HAP-1 (cell line): ENCODE results near the gene ARMC6.

ENCODE experiments used
- DNase-seq, 2 experiments: peaks; one replicate each; pipeline ENCODE4 v3.0.0-alpha.2; 2016 to 2020; ENCODE audit warnings: low spot score in 2 of 2
- H3K27me3 ChIP-seq: fragments of 250-450 bp; sonication (Bioruptor Pico); 2 replicates; pipeline ENCODE4 v1.5.1; 2020; ENCODE audit warnings: low read depth, mild to moderate bottlenecking, moderate library complexity
- H3K36me3 ChIP-seq: fragments of 250-450 bp; sonication (Bioruptor Pico); replicated peaks from 2 replicates; pipeline ENCODE4 v1.5.1; 2020; ENCODE audit warnings: mild to moderate bottlenecking
- H3K4me1 ChIP-seq: fragments of 250-450 bp; sonication (Bioruptor Pico); 2 replicates; pipeline ENCODE4 v1.5.1; 2020; ENCODE audit warnings: mild to moderate bottlenecking
- H3K4me3 ChIP-seq: fragments of 250-450 bp; sonication (Bioruptor Pico); 2 replicates; pipeline ENCODE4 v1.5.1; 2020; ENCODE audit warnings: mild to moderate bottlenecking, moderate library complexity
- H3K9me3 ChIP-seq: fragments of 250-450 bp; sonication (Bioruptor Pico); 2 replicates; pipeline ENCODE4 v1.5.1; 2020; ENCODE audit warnings: mild to moderate bottlenecking, moderate library complexity
- in situ Hi-C: fragments of 300-500 bp; cut with MboI; formaldehyde crosslinking; loops from 3 replicates; pipeline ENCODE4 v1.14.3; 2020; ENCODE audit warnings: low sequenced_read_pairs, inconsistent platforms, mixed read lengths

Gene ARMC6

DNA sequence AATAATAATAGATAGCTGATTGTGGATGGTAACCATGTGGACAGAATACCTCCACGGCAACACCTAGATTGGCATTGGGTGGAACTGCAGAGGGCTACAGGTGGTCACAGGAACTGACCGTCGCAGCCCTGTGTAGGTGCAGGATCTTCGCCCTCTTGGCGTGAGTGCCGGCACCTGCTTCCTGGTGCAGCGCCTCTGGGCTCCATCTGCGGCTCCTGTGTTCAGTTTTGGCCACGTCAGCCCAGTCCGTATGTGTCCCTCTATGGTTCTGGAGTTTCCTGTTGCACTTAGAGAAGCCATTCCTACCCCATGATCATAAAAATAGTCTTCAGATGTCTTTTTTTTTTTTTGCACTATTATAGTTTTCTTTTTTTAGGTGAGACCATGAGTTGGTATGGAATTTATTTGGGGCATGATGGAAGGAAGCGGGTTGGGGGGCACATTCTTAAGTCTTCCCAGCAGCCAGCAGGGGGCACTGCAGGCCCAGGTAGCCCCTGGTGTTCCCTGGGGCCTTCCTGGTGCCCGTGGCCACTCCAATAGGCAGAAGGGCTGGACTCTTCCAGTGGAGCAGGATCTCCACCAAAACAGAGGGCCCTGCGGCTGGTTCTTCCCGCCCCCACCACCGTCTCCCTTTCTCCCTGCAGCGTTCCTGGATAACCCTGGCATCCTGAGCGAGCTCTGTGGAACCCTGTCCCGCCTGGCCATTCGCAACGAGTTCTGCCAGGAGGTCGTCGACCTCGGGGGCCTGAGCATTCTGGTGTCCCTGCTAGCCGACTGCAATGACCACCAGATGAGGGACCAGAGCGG lies 20.3 kb downstream of the ARMC6 start:
- in situ Hi-C loops: no loop called here
- peak in 1 of 2 experiments; percentile 75 for DNase-seq
- Histone ChIP-seq H3K36me3 (peaks cover 86% of the 10 kb centered on the region), H3K4me3 (no peak overlapping the region), H3K27me3 (no peaks in the 10 kb centered on the region), H3K9me3 (no peaks in the 10 kb centered on the region), H3K4me1 (no peaks in the 10 kb centered on the region)

DNA sequence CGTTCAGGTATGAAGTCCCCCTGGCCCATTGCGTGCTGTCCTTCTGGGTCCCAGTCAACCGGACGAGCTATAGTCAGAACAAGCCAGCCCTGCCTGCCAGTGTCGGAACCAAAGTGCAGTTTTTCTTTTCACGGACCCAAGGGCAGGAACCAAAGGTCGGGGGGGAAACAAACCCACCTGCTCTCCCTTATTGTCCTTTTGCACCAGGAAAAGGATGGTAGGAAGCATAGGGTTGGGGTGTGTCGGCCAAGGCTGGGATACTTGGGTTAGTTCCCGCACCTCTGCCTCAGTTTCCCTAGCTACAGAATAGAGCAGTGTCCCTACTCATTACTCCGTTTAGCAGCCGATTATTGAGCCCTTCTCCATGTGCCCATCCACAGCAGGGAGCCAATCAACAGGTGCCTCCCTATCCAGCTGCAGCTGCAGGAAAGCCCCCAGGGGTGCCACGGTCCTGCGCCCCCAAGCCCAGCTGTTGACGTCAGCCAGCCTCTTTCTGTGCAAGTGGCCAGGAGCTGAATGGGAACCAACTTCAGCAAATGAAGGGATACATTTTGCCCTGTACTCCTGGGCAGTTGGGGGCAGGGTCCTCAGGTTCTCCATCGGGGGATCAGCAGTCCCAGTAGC lies 21.0 kb downstream of the ARMC6 start:
- in situ Hi-C loops: no loop called here

DNA sequence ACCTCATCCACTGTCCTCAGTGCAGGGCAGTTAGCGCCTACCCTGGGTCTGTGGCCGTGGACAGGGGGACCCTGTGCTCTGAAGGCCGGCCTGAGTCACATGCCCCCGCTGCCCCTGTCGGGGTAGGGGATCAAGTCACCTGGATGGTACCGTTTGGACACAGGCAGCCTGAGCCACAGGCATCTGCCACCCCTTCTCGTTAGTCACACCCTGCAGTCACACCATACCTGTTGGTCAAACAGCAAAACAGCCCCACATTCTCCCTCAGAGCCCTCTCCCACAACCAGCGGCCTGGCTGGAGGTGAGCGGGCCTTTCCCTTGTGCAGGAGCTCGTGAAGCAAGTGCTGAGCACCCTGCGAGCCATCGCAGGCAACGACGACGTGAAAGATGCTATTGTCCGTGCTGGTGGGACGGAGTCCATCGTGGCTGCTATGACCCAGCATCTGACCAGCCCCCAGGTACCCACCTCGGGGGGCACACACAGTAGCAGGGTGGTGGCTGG lies 21.6 kb downstream of the ARMC6 start:
- DNase-seq: no peak
- no peaks in the 10 kb centered on the region for H3K27me3 ChIP-seq
- no peaks in the 10 kb centered on the region for H3K4me1 ChIP-seq
- no peaks in the 10 kb centered on the region for H3K9me3 ChIP-seq
- H3K4me3 ChIP-seq: no peak overlapping the region
- in situ Hi-C loops: loop anchor here (5.0 kb wide), 1 partner anchor 87 kb away; no protein-coding TSS in a partner anchor
- H3K36me3 ChIP-seq: peaks cover 76% of the 10 kb centered on the region

More for the DNA sequence above, 21.0 kb downstream of the ARMC6 start:
- Histone ChIP-seq H3K4me3 (no peak overlapping the region), H3K27me3 (no peaks in the 10 kb centered on the region), H3K36me3 (peaks cover 81% of the 10 kb centered on the region), H3K4me1 (no peaks in the 10 kb centered on the region), H3K9me3 (no peaks in the 10 kb centered on the region)
- DNase-seq: no peak

- H3K36me3 ChIP-seq: peaks cover 69% of the 10 kb centered on the region
- H3K9me3 ChIP-seq: no peaks in the 10 kb centered on the region
- no peaks in the 10 kb centered on the region for H3K4me1 ChIP-seq
- no peak for DNase-seq
- H3K4me3 ChIP-seq: no peak overlapping the region
- in situ Hi-C loops: loop anchor here (5.0 kb wide), 1 partner anchor 87 kb away; no protein-coding TSS in a partner anchor
- H3K27me3 ChIP-seq: no peaks in the 10 kb centered on the region
These were observed 22.3 kb downstream of the ARMC6 start for GRCh38 chr19:19055701-19056100.

DNA sequence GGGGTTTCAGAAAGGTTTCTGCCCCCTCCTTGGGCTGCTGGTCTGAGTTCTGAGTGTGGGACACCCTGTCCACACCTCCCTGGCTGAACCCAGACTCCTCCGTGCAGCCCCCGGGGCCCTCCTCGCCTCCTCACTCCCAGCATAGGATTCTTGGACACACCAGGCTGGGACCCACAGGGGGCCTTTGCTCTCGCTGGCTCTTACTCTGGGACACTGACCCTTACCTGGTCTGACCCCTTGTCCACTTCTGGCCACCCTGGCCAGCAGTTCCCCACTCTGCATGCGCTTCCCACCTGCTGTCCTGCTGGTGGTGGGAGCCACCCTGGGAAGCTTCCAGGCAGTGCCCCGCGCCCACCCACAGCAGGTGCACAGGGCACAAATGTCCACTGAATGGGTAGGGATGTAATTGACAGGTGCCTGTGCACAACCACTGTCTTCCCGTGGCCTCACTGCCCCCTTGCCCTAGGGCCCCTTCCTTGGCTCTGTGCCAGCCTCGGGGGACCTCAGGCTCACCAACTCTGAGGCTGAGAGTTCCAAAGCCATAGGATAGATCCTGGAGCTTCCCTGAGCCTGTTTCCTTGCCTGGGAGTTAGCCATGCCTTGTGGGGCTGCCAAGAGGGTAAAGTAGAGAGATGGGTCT lies 23.4 kb downstream of the ARMC6 start:
- Histone ChIP-seq H3K9me3 (no peaks in the 10 kb centered on the region), H3K4me1 (no peaks in the 10 kb centered on the region), H3K27me3 (no peaks in the 10 kb centered on the region), H3K4me3 (no peak overlapping the region), H3K36me3 (peaks cover 60% of the 10 kb centered on the region)
- no peak for DNase-seq
- in situ Hi-C loops: loop anchor here (5.0 kb wide), 1 partner anchor 86 kb away; no protein-coding TSS in a partner anchor

GRCh38 chr19:19057317-19057716 lies 23.9 kb downstream of the ARMC6 start:
- Histone ChIP-seq H3K4me3 (no peak overlapping the region), H3K9me3 (no peaks in the 10 kb centered on the region), H3K4me1 (no peaks in the 10 kb centered on the region), H3K27me3 (no peaks in the 10 kb centered on the region), H3K36me3 (peaks cover 55% of the 10 kb centered on the region)
- DNase-seq: no peak
- in situ Hi-C loops: loop anchor here (5.0 kb wide), 1 partner anchor 85 kb away; no protein-coding TSS in a partner anchor

DNA sequence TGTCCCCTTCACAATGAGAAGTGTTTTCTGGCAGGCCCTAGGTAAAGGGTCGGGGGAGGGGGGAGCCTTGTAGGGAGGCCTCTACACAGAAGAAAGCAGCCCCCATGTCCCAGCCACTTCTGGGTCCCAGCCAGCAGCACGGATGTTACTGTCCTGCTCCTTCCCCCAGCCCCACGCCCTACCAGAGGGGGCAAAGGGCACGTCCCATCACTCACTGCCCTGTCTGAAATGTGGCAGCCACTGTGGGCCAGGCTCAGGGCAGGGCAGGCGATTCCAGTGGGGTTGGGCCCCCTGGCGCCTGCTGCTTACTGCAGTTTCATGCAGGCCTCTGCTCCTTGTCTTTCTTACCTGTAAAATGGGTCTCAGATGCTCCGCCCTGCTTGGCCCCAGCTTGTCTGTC lies 24.3 kb downstream of the ARMC6 start:
- no peak for DNase-seq
- Histone ChIP-seq H3K27me3 (no peaks in the 10 kb centered on the region), H3K9me3 (no peaks in the 10 kb centered on the region), H3K4me3 (no peak overlapping the region), H3K4me1 (peaks cover 2% of the 10 kb centered on the region), H3K36me3 (peaks cover 55% of the 10 kb centered on the region)
- in situ Hi-C loops: loop anchor here (5.0 kb wide), 1 partner anchor 85 kb away; no protein-coding TSS in a partner anchor

GRCh38 chr19:19059018-19059836 lies 25.8 kb downstream of the ARMC6 start:
- Histone ChIP-seq H3K36me3 (peaks cover 42% of the 10 kb centered on the region), H3K27me3 (no peaks in the 10 kb centered on the region), H3K4me1 (peaks cover 7% of the 10 kb centered on the region), H3K9me3 (no peaks in the 10 kb centered on the region), H3K4me3 (no peak overlapping the region)
- DNase-seq: no peak
- in situ Hi-C loops: loop anchor here (5.0 kb wide), 1 partner anchor 83 kb away; no protein-coding TSS in a partner anchor

DNA sequence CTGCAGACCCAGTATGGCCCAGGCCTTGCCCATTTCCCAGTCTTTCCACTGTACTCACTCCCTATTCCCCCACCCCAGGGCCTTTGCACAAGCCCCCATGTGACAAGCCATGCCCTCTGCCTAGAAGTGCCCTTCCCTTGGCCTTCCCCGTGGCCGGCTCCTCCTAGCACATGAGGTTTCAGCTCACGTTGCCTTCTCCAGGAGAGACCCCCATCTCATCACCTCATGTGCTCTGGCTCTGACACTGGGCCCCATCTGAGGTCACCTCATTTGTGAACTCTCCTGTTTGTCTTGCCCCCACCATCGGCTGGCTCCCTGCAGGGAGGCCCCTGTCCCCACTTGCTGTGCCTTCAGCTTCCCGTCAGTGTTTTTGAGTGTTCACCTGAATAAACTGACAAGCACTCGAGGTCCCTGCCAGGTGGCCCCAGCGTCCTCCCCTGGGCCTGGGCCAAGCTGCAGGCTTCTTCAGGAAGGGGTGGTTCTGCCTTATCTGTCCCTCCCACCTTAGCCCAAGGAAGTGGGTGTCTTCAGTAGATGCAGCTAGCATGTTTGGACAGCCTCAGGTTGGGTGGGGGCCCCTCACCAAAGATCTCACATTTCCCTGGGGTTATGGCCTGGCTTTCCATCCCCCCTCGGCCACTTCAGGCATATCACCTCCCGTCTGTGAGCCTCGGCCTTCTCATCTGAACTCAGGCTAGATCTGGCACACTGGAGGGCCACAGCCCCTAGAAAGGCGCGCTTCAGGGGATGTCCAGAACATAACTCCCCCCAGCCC lies 26.6 kb downstream of the ARMC6 start:
- Histone ChIP-seq H3K4me3 (no peak overlapping the region), H3K36me3 (peaks cover 34% of the 10 kb centered on the region), H3K27me3 (no peaks in the 10 kb centered on the region), H3K4me1 (peaks cover 7% of the 10 kb centered on the region), H3K9me3 (no peaks in the 10 kb centered on the region)
- in situ Hi-C loops: loop anchor here (5.0 kb wide), 1 partner anchor 82 kb away; no protein-coding TSS in a partner anchor
- DNase-seq: no peak

DNA sequence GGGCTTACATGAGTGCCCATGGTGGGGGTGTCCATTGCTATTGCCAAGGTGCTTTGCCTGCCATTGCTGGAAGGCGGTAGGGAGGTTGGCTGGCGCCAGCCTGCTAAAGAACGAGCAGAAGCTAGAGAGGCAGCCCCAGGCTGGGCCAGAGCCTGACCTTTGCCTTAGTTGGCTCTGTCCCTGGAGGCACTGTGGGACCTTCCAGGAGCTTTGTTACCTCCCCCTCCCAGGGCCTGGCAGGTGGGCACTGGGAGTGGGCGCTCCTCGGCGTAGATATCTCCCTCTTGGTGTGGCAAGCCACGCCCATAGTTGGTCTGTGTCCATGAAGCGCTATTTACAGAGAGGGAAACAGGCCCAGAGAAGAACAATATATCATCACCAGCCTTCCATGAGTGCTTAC lies 28.1 kb downstream of the ARMC6 start:
- H3K27me3 ChIP-seq: no peaks in the 10 kb centered on the region
- H3K4me1 ChIP-seq: peaks cover 10% of the 10 kb centered on the region
- no peak overlapping the region for H3K4me3 ChIP-seq
- no peaks in the 10 kb centered on the region for H3K9me3 ChIP-seq
- H3K36me3 ChIP-seq: peaks cover 23% of the 10 kb centered on the region
- DNase-seq: no peak
- in situ Hi-C loops: no loop called here

- no peaks in the 10 kb centered on the region for H3K27me3 ChIP-seq
- H3K36me3 ChIP-seq: peaks cover 15% of the 10 kb centered on the region
- peaks cover 10% of the 10 kb centered on the region for H3K4me1 ChIP-seq
- no peaks in the 10 kb centered on the region for H3K9me3 ChIP-seq
- H3K4me3 ChIP-seq: peak overlapping the region; percentile 54
- in situ Hi-C loops: no loop called here
- no peak for DNase-seq
These were observed 29.2 kb downstream of the ARMC6 start for GRCh38 chr19:19062454-19063182.
